ENCODE data around the gene BCOR. TPM values are rescaled to one million over a fixed set of nuclear protein-coding genes. Genes with fewer than 3 reads are reported as not detected.

The BCOR gene
- total and polyA plus RNA-seq, 2 of the 8 experiments (the other 6 are each of a cell fraction or from before 2014, with no cell fraction given), result 25.0 to 50.8 TPM

- ChIA-PET POLR2A (ENCODE audit: partially characterized antibody) (interaction anchor here (0.8 to 2.0 kb wide), 2 partner anchors 18 to 26 kb away, joined by 4 read pairs; no protein-coding TSS in a partner anchor), CTCF (ENCODE audit: partially characterized antibody) (interaction anchor here (1.3 to 1.4 kb wide), 2 partner anchors 9 to 36 kb away, joined by 3 to 4 read pairs; no protein-coding TSS in a partner anchor)
- H2BK120ac ChIP-seq (replicated peaks; ENCODE audit: low read depth, low read length), result no peak overlapping the region
- no peaks in the 10 kb centered on the region for H3K36me3 ChIP-seq (ENCODE audit: control insufficient read depth in 2 of 4, insufficient read depth in 4 of 4, low read length in 3 of 4)
- no peaks in the 10 kb centered on the region for H3K79me2 ChIP-seq (ENCODE audit: control insufficient read depth in 1 of 2, insufficient read depth in 2 of 2, low read length in 2 of 2)
- no peak for DNase-seq (ENCODE audit: low read depth in 1 of 2, low spot score in 2 of 2)
- no peaks in the 10 kb centered on the region for H3K9me3 ChIP-seq (ENCODE audit: insufficient read depth in 2 of 2, low read depth in 1 of 2, low read length in 1 of 2)
- H2BK12ac ChIP-seq (ENCODE audit: low read depth, low read length), result no peak overlapping the region
- peaks cover 0 to 2% (median 0%) of the 10 kb centered on the region in 4 experiments; a peak in 3 of 7 replicates for H3K27me3 ChIP-seq (replicated peaks in 1 of 4; ENCODE audit: control insufficient read depth in 3 of 4, extremely low read depth in 1 of 4, insufficient read depth in 3 of 4, low read length in 3 of 4)
- no peak overlapping the region; the same call in 1 of the 2 replicates for H3K18ac ChIP-seq (ENCODE audit: extremely low read depth, low read length)
- no peaks in the 10 kb centered on the region for H3K79me1 ChIP-seq (ENCODE audit: low read depth, low read length)
- 92% methylated on average over 2 of the region's 2 CpGs; no CpG with 5 or more reads in 1 of the 2 experiments for WGBS, 2 experiments (ENCODE audit: extremely low coverage in 1 of 2, insufficient coverage in 1 of 2, insufficient read length in 1 of 2, insufficient replicate concordance in 2 of 2, low coverage in 1 of 2, low lambda C conversion rate in 2 of 2, missing lambda C conversion rate in 1 of 2)
- no peak overlapping the region for H4K8ac ChIP-seq (ENCODE audit: extremely low read depth, insufficient read depth, low read length)
- no peak overlapping the region for H3K4ac ChIP-seq (replicated peaks; ENCODE audit: insufficient read length, low read depth, low read length)
- H3K27ac ChIP-seq (ENCODE audit: low read depth, low read length), result no peak overlapping the region
- H2BK20ac ChIP-seq (ENCODE audit: low read length), result no peak overlapping the region
- no peak for FAIRE-seq
- H3K23me2 ChIP-seq (ENCODE audit: low read depth, low read length), result no peaks in the 10 kb centered on the region
- H4K5ac ChIP-seq (ENCODE audit: insufficient read length, low read depth, low read length), result no peak overlapping the region
- H3K56ac ChIP-seq (replicated peaks; ENCODE audit: insufficient read length, low read depth, low read length), result no peak overlapping the region
- H3K14ac ChIP-seq (ENCODE audit: insufficient read length), result no peak overlapping the region
- H2BK5ac ChIP-seq (ENCODE audit: low read depth, low read length), result no peak overlapping the region
- H3K23ac ChIP-seq (ENCODE audit: insufficient read length), result no peak overlapping the region
- no peak overlapping the region for H2AK5ac ChIP-seq (ENCODE audit: low read depth, low read length)
- H3K4me2 ChIP-seq (ENCODE audit: insufficient read depth in 1 of 2, low read depth in 2 of 2, low read length in 2 of 2), result no peak overlapping the region
- H2BK15ac ChIP-seq (ENCODE audit: low read length), result no peak overlapping the region
- H3K9ac ChIP-seq (replicated peaks in 1 of 4; ENCODE audit: extremely low read depth in 1 of 4, low read depth in 3 of 4, low read length in 3 of 4), result no peak overlapping the region
- no peaks in the 10 kb centered on the region for H3K4me1 ChIP-seq (replicated peaks in 1 of 4; ENCODE audit: control insufficient read depth in 3 of 4, insufficient read depth in 4 of 4, low read length in 3 of 4)
- no peak overlapping the region for H3K4me3 ChIP-seq (ENCODE audit: extremely low read depth in 1 of 4, insufficient read depth in 2 of 4, low read depth in 3 of 4, low read length in 4 of 4)
- H4K91ac ChIP-seq (replicated peaks; ENCODE audit: insufficient read length, low read length), result no peak overlapping the region
- H4K20me1 ChIP-seq (replicated peaks in 1 of 2; ENCODE audit: control insufficient read depth in 1 of 2, insufficient read depth in 2 of 2, low read length in 2 of 2), result no peaks in the 10 kb centered on the region
- H2AFZ ChIP-seq (ENCODE audit: low read length), result no peak overlapping the region
- TF ChIP-seq CBX5 (IDR thresholded peaks at IDR 0.05; ENCODE audit: low read depth, low read length), result no peak
- TF ChIP-seq, protein P1, sequence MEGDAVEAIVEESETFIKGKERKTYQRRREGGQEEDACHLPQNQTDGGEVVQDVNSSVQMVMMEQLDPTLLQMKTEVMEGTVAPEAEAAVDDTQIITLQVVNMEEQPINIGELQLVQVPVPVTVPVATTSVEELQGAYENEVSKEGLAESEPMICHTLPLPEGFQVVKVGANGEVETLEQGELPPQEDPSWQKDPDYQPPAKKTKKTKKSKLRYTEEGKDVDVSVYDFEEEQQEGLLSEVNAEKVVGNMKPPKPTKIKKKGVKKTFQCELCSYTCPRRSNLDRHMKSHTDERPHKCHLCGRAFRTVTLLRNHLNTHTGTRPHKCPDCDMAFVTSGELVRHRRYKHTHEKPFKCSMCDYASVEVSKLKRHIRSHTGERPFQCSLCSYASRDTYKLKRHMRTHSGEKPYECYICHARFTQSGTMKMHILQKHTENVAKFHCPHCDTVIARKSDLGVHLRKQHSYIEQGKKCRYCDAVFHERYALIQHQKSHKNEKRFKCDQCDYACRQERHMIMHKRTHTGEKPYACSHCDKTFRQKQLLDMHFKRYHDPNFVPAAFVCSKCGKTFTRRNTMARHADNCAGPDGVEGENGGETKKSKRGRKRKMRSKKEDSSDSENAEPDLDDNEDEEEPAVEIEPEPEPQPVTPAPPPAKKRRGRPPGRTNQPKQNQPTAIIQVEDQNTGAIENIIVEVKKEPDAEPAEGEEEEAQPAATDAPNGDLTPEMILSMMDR (IDR thresholded peaks at IDR 0.05; ENCODE audit: control extremely low read depth in 1 of 3, insufficient read depth in 1 of 3, low read depth in 1 of 3, low read length in 3 of 3), result no peak
Measured at GRCh38 chrX:40021647-40022046, 76.1 kb downstream of the BCOR start.

Measured in H1 (cell line).